HG03469 (cell line): Measurements from ENCODE around the gene ZNF648.
"Not testable (repeated sequence)": the region's sequence is repeated elsewhere in the genome, so short reads cannot be mapped to it uniquely, and the experiment has no call there.

Experiments used
- ATAC-seq: cut with Tn5 transposase; IDR thresholded peaks from one replicate; pipeline ENCODE4 v1.9.1; 2021; ENCODE audit warnings: mild to moderate bottlenecking, moderate library complexity, moderate number of reproducible peaks; ENCODE audit not compliant: unreplicated experiment

The ZNF648 gene, protein sequence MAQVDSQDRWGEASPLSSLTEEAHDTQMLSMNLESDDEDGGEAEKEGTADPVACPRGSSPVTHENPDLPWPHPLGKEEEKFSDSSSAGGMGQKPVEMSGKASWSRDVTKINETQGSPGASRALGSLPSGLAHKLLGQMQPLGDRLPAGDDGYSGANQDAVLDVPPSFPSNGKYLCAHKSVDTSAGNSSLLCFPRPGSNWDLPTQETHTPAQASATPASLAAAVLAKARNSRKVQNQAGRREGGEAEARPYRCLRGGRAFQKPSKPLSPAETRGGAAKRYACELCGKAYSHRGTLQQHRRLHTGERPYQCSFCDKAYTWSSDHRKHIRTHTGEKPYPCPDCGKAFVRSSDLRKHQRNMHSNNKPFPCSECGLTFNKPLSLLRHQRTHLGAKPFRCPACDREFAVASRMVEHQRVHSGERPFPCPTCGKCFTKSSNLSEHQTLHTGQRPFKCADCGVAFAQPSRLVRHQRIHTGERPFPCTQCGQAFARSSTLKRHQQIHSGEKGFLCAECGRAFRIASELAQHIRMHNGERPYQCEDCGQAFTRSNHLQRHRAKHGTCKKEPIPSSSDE

DNA sequence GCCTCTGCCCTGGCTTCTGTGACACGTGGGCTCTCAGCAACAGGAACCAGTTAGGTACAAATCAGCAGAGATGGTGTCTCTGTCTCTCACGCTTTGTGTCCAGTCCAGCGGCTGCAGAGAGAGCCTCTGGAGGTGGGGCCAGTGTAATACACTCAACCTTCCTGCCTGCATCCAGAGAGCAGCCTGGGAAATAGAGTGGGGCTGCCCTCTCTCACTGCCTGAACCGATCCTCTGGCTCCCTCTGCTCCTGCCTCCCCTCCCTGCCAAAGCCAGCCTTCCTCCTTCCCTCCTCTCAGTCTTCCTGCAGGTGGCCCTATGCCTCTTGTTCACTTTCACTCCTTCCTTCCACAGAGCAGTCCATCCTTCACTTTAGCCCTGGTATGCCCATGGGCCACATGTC, at the start of gene ZNF648:
Gene ZNF648, minus strand, starts transcription at position 119 of the 400 bp plus-strand sequence. CDS start 3,702 bp downstream, outside the sequence.
- no peak for ATAC-seq

DNA sequence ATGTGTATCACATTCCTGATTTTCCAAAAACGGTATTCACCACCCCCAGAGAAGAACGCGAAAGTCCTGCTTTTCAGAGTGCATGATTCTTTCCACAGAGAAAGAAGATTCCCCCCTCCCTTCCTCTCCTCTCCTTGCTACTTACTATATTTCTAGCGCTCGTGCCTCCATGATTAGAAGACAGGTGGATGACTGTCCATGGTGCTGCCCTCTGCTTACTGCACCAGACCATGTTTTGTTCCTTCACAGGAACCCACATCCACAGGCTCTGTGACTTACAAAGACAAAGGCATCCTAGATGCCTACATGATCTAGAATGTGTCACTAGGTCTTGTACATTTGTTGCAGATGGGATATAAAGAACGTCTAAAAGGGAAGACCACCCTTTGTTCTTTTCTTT, 49.1 kb upstream of the ZNF648 start:
- ATAC-seq, result no peak

DNA sequence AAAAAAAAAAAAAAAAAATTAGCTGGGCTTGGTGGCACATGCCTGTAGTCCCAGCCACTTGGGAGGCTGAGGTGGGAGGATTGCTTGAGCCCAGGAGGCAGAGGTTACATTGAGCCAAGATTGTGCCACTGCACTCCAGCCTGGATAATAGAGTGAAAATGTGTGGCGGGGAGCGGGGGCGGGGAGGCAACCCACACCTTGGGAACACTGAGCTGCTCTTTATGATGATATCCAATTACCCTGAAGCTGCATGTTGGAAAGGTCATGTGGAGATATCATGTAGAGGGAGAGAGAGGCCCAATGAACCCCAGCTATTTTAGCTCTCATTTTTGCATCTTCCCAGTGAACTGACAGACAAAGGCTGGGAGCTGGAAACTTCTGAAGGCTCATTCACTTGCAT, 48.3 kb upstream of the ZNF648 start:
- ATAC-seq, result no peak

DNA sequence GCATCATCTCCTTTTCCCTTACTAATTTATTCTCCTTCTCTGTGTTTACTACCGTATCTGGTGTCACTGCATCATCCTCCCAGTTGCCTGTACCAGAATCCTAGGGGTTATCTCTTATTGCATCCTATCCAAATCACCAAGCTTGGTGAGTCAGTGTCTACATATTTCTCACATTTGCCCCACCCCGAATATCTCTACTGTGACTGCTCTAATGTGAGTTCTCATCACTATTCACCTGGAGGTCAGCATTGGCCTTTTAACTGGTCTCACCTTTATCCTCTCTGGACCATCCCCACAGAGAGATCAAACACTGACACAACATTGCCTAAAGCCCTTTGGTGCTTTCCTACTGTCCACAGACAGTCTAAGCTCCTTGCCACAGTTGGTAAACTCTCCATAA, 45.7 kb upstream of the ZNF648 start:
- ATAC-seq, result no peak

DNA sequence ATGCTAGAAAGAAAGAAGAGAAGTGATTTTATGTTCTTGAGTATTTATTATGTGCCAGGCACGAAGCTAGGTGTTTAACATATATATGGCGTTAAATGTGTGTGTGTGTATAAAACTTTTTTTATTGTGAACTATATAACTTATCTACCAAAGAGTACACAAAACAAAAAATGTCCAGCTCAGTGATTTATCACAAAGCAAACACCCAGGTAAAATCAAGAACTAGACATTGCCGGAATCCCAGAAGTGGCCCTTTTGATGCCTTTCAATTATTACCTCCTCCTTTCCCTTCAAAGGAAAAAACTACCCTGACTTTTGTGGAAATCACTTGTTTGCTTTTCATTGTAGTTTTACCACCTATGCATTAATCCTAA, 40.5 kb upstream of the ZNF648 start:
- no peak for ATAC-seq

DNA sequence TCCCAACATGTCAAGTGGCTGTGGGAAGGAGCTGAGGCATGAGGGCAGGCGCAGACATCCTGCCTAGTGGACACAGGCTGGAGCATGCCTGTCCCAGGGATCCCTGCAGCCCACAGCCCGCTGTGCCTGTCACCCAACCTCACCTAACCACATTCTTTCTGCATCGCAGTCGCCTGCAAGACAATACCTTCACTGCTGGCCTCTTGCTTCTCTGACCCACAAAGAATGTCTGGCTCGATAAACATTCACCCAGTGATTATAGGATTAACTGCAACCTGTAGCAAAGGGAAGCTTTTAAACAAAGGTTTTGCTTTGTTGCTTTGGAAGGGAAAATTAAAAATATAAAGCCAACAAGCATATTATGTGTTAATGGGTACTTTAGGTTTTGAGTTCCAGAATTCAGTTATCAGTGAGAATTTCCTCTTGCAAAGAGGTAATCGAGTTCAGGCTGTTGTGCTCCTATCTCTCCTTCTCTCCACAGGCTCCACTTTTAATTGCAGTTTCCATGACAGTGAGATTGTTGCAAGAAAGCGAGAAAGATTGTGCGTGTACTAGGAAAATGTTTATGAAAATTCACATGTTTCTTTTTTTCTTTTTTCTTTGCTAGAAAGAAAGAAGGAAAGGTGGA, 40.0 kb upstream of the ZNF648 start:
- ATAC-seq, result no peak

DNA sequence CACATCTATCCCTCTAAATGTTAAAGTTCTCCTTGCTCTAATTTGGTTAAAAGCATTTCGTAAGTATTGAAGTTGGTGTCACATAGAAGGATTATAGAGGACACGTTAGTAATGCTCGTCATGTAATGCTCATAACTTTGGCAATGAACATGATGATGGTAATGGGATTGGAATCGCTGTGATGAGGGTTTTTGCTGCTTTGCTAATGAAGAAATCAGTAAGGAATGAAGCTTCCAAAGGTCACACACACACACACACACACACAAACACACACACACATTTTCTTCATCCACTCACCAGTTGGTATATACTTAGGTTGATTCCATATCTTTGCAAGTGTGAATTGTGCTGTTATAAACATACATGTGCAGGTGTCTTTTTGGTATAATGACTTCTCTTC, 36.8 kb upstream of the ZNF648 start:
- no peak for ATAC-seq

DNA sequence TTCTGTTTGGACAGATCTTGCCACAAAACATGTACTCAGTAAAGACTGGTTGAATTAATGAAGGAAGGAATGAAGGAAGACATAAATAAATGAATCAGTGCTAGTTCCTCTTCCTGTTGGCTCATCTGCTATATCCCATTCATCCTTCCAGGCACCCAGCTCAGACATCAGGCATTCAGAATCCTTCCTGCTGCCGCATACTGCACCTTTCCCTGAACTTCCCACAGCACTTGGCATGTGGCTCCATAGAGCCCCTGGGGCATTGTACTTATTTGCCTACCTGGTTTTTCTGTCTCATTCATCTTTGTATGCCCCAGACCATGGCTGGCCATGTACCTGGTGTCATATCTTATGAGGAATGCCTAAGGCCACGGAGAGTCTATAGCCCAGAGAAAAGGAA, 34.4 kb upstream of the ZNF648 start:
- ATAC-seq, result no peak

DNA sequence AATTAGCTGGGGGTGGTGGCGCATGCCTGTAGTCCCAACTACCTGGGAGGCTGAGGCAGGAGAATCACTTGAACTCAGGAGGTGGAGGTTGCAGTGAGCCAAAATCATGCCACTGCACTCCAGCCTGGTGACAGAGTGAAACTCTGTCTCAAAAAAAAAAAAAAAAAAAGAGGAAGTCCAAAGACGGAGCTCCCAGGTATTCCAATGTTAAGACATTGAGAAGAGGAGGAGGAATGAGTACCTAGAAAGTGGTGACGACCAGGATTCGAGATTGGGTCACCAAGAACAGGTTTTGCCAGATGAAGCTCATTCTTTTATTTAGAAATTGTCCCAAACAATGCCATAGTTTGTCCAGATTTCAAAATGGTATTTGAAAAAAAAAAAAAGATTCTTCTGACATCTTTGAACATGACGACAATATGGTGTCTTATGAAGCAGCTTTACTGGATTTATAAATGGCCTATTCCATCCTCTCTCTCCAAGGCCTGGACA, 33.0 kb upstream of the ZNF648 start:
- ATAC-seq, result not testable (repeated sequence)

DNA sequence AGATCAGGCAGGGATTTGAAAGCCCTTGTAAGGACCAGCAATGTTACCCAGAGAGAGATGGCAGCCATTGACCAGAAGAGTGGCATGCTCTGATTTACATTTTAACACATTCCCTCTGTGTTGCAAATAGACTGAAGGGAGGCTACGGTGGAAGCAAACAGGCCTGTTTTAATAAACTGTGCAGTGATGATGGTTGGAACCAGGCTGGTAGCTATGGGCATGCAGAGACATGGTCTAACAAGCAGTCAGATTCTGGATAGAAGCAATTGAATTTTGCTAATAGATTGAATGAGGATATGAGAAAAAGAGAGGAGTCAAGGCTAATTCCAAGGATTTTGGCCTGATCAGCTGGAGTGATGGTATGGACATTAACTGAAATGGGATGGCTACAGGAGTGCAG, 32.3 kb upstream of the ZNF648 start:
- ATAC-seq, result no peak

DNA sequence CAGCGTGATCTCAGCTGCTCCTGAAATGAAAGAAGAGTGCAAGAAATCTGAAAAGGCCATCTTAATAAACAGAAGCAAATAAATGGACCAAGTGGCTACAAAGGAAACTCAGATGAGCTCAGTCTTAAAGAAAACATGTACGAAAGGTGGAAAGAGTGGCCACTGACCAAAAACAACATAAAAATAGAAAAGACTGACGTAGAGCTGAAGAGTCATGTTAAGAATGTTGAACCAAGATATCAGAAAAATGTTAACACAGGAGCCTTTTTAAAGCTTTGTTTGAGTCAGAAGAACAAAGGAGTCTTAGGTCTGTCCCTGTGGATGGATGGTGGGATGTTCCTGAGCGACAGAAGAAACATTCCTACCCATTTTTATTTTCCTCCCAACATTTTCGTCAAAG, 30.8 kb upstream of the ZNF648 start:
- ATAC-seq, result no peak

DNA sequence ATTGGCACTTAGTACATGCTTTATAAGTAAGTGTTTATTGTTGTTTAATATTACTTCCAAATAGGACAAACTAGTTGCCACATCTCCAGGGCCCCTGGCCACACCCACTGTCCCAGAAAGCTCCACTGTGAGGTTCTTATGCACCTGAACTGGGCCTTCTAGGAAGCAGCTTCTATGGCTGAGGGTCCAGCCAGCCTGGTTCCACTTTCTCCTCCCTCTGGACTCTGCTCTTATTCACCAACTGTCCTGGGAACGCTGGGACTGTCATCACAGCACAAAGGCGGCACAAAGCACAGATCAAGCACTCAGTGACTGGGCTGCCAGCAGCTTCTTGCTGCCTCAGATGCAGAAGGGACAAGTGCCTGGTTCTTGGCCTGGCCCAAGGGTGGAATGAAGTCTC, 29.6 kb upstream of the ZNF648 start:
- ATAC-seq, result no peak

DNA sequence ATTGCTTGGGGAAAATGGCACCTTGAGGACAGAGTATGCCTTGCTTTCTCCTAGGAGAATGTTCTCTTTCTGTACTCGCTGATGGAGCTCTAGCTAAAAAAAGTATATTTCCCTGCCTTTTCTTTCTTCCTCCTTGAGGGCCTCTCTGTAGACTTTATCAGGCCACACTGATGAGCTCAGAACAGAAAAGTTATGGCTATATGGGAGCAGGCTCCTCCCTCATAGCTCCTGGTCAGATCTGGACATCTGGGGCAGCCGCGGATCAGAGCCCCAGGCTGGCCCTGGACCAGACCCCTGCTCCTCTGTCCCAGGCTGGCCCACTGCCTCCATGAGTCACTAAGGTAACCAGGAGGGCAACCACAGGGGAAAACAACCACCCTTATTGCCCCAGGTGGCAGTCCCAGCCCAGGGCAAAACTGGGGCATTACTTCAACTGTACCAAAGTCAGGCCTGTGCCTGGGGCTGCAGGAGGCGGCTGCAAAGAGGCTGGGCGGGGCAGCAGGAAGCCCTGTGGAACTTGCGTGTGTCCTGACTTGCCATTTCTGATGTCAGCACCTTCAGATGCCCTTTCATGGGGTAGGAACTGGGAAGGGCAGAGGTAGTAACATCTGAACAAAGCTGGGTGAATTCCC, 26.3 kb upstream of the ZNF648 start:
- no peak for ATAC-seq

DNA sequence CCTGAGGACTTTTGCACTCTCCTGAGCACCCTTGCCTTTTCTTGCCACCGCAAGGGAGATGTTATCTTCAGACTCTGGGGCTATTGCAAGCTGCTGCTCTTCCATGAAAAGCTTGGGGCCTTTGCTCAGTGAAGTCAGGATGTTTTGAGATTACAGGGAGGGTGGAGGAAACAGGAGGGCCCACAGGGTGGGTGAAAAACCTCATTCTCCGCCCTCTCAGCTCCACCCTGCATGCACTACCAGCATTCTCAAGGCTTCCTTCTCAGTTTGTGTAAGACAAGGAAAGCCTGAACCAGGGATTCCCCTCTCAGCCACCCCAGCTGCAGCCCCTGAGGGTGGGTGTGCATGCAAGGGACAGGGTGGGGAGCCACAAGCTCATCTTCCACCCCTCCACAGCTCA, 25.8 kb upstream of the ZNF648 start:
- ATAC-seq, result no peak

DNA sequence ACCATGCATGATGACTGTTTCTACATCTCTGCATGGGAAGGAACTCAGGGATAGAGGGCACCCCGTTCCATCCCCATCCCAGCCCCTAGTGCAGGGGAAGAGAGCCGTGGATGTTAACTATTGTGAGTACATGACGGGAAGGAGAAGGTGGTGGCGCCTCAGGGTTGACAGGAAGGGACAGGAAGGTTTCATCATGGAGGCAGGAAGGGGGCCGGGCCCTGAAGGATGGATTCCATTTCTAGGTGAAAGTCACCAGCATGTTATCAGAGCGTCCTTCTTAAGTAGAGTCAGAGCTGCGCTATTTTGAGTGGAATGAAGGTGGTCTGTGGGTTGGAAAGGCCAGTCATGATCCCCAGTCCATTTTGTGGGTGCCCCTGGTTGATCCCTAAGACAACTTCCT, 25.1 kb upstream of the ZNF648 start:
- no peak for ATAC-seq

DNA sequence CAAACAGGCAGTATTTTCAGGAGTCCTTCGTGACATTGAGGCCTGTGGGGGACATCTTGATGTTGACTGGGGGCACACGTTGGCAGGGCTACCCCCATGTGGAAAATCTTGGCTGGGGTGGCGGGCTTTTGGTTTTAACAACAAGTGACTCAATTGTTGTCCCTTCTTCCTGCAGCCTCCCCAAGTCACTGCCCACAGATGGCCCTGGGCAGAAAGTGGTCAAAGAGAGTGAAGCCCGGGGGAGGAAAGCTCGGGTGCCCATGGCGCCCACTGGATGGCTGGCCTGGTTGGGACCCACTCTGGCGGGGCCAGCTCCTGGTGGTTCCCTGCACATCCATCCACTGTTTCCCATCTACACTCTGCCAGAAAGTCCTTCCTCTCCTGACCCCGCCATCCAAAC, 24.6 kb upstream of the ZNF648 start:
- ATAC-seq, result no peak

DNA sequence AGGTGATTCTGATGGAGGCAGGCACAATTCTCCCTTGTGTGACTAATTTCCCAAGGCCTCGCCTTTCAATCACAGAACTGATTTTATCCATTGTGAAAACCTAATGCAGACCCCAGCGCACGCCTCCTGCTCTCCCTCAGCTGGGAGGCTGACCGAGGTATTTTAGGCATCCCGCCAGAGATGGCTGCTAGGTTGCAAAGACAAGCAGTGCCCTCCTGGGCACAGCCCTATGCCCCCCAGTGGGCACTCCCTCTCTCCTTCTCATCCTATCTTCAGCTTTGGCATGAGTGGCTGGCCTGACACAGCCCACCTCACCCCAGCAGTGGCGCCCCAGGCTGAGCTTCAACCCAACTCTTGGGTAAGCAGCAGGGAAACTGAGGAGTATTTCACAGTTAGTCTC, 24.2 kb upstream of the ZNF648 start:
- ATAC-seq, result no peak

DNA sequence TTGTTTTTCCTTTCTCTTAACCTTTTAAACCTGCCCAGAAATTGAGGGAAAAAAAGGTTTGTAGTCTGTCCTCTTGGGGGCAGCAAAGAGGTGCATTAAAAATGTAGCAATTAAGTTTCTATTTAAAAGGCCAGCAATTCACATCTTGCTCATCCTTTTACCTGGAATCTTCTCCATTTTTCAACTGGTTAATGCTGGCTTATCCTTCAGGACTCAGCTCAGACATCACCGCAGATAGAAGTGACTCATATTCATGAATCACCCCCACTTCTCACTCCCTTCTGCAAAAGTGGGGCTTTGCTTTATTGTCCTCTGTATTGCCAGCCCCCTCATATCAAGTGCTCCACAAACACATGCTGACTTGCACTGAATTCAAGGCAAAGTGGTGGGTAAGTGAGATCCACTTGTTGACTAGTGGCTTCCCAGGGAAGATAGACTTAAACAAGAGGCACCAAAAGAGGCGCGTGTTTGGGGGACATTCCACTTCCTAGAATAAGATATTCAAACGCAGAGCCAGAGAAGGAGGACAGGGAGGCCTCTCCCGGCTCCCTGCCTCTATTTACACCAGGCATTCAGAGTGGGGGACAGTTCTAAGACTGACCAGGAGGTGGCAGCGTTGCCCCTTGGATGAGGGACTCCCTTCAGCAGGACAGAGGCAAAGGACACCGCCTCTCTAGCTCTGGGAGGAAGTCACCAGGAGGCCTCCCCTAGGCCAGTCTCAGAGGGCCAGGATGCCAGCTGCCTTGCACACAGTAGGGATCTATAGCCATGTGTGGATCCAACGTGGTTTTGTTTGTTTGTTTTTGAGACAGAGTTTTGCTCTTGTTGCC, 23.2 kb upstream of the ZNF648 start:
- ATAC-seq, result no peak

DNA sequence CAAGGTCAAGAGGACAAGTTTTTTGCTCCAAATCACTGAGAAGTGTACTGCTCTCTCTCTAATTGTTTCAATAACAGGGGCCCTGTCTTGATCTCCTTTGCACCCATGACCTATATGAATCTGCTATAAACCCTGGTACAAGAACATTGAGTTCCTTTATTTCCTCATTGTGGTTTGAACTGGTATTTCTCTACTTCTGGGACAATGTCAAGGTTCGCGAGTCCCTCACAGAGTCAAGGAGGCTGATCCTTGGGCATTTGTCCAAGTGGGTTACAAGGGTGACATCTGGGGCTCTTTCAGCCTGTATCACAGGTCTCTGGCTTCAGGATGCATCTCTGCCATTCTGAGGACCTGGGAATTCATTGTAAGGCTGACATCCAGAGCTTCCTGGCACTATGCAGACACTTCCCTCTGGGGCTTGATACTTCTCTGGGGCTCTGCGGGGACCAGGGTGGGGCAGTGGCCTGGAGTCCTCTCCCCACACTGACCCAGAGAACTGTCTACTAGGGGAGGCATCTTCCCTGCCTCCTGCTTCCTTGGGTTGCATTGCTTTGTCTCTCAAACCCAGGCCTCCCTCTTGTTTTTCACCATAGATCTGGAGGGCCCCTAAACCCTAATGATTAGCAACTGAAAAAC, 22.5 kb upstream of the ZNF648 start:
- no peak for ATAC-seq

DNA sequence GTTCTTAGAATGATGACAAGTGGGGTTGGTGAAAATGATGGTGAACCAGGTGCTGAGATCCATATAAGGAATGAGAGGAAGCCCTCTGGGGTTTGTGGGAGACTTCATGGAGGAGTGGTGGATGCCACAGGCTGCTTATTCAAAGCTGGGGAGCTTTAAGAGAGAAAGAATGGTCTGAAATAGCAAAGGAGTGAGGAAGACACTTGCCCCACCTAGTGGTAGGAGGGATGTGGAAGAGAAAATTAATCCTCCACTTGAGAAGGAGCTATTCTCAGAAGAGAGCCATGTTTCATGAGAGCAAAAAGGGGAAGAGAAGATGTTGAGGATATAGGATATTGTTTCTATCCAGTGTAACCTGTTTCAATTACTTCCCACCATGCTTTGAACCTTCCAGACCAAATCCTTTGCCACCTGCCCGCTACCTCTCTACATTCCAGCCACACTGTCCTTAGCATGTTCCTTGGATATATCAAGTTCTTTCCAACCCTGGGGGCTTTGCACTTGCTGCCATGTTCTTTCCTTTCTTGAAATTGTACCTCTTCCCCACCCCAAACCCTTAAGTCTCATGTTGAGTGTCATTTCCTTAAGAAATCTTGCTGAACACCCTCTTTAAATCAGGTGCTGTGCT, 19.6 kb upstream of the ZNF648 start:
- ATAC-seq, result no peak
